SU-DHL-6 (cell line): ENCODE results near the gene GRSF1.
"Not testable (repeated sequence)": the region's sequence is repeated elsewhere in the genome, so short reads cannot be mapped to it uniquely, and the experiment has no call there.

Experiments
- H2AFZ ChIP-seq: fragments of 200-600 bp; sonication (generic); 2 replicates; pipeline ENCODE4 v1.6.1; 2014; ENCODE audit warnings: low read depth, mild to moderate bottlenecking, moderate library complexity, mixed read lengths, antibody characterized with exemption, low read length; ENCODE audit not compliant: severe bottlenecking
- H3F3A ChIP-seq: fragments of 200-600 bp; shearing (Covaris generic); 2 replicates; pipeline ENCODE4 v1.6.0; 2016; ENCODE audit warnings: antibody characterized with exemption, mild to moderate bottlenecking; ENCODE audit not compliant: insufficient read depth
- H3K27ac ChIP-seq: fragments of 200-600 bp; sonication (generic); 2 replicates; pipeline ENCODE4 v1.5.1; 2016; ENCODE audit warnings: low read depth, mild to moderate bottlenecking, low read length, moderate library complexity, mixed read lengths
- H3K27me3 ChIP-seq: fragments of 200-600 bp; sonication (generic), shearing (Covaris generic); 2 replicates; pipeline ENCODE4 v1.6.0; 2014; ENCODE audit warnings: mild to moderate bottlenecking, low read length
- H3K36me3 ChIP-seq: fragments of 200-600 bp; sonication (generic); 2 replicates; pipeline ENCODE4 v1.6.1; 2014; ENCODE audit warnings: mild to moderate bottlenecking, low read length, mixed read lengths
- H3K4me2 ChIP-seq: fragments of 300-600, 200-600 bp; shearing (Covaris generic), sonication (generic); 2 replicates; pipeline ENCODE4 v1.6.0; 2014; ENCODE audit warnings: low read length, low read depth, mild to moderate bottlenecking; ENCODE audit not compliant: poor library complexity, severe bottlenecking
- H3K4me3 ChIP-seq: fragments of 200-600 bp; sonication (generic); 2 replicates; pipeline ENCODE4 v1.5.1; 2014; ENCODE audit warnings: antibody characterized with exemption, low read length, mild to moderate bottlenecking, mixed read lengths; ENCODE audit not compliant: insufficient read depth, poor library complexity, severe bottlenecking
- H3K79me2 ChIP-seq: fragments of 200-600 bp; sonication (generic); 2 replicates; pipeline ENCODE4 v1.6.1; 2014; ENCODE audit warnings: mild to moderate bottlenecking, low read length, moderate library complexity; ENCODE audit not compliant: insufficient read depth
- H3K9ac ChIP-seq: fragments of 200-600 bp; sonication (generic); 2 replicates; pipeline ENCODE4 v1.7.0; 2014; ENCODE audit warnings: mild to moderate bottlenecking, low read length
- H3K9me2 ChIP-seq: fragments of 200-600 bp; sonication (generic); replicated peaks from 2 replicates; pipeline ENCODE4 v1.6.1; 2014; ENCODE audit warnings: low read length; ENCODE audit not compliant: insufficient read depth
- H3K9me3 ChIP-seq: fragments of 200-600 bp; sonication (generic); 2 replicates; pipeline ENCODE4 v1.6.1; 2014; ENCODE audit warnings: low read length, mixed read lengths; ENCODE audit not compliant: insufficient read depth
- H4K20me1 ChIP-seq: fragments of 200-600 bp; sonication (generic); 2 replicates; pipeline ENCODE4 v1.6.1; 2014; ENCODE audit warnings: low read depth, mild to moderate bottlenecking, antibody characterized with exemption, low read length, moderate library complexity, mixed read lengths
- EZH2phosphoT487 ChIP-seq: fragments of 200-600 bp; sonication (generic), shearing (Covaris generic); conservative IDR thresholded peaks from 2 replicates; pipeline ENCODE4 v1.6.1; 2018; ENCODE audit warnings: mild to moderate bottlenecking, antibody characterized with exemption, low read length, moderate library complexity, mixed read lengths
- TF ChIP-seq, protein P1 (sequence below): fragments of 200-600 bp; sonication (generic); IDR thresholded peaks from one replicate; pipeline ENCODE4 v1.5.1; 2017; ENCODE audit warnings: antibody characterized with exemption, mild to moderate bottlenecking, low read length, moderate library complexity; ENCODE audit not compliant: insufficient read depth, poor library complexity, severe bottlenecking

GRSF1 gene

DNA sequence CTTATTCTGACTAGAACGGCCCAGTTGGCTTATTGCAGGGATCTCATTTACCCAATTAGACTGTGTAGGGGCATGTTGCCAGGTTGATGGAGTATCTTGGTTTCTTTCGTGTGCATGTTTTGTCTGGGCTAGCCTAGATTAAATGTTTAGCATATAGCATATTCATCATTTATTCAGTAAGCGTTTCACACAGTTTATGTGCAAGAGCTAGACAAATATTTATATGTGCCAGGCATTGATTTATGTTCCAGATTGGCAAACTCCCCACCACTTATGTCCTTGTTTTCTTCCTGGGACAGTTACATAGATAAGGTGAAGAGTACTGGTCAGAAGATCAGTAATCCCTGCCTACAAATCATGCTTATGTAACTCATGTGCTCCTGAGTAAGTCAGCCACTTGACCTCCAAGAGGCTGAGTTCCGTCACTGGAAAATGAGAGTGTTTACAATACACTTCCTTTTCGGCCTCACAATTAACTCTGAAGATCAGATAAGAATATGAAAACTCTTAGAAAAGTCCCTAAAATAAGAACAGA lies 60.7 kb downstream of the GRSF1 start:
- H3K4me2 ChIP-seq, result no peak overlapping the region
- TF ChIP-seq, protein P1, sequence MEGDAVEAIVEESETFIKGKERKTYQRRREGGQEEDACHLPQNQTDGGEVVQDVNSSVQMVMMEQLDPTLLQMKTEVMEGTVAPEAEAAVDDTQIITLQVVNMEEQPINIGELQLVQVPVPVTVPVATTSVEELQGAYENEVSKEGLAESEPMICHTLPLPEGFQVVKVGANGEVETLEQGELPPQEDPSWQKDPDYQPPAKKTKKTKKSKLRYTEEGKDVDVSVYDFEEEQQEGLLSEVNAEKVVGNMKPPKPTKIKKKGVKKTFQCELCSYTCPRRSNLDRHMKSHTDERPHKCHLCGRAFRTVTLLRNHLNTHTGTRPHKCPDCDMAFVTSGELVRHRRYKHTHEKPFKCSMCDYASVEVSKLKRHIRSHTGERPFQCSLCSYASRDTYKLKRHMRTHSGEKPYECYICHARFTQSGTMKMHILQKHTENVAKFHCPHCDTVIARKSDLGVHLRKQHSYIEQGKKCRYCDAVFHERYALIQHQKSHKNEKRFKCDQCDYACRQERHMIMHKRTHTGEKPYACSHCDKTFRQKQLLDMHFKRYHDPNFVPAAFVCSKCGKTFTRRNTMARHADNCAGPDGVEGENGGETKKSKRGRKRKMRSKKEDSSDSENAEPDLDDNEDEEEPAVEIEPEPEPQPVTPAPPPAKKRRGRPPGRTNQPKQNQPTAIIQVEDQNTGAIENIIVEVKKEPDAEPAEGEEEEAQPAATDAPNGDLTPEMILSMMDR, result no peak
- TF ChIP-seq EZH2phosphoT487, result no peak
- no peaks in the 10 kb centered on the region for H3K27me3 ChIP-seq
- no peaks in the 10 kb centered on the region for H3K36me3 ChIP-seq
- no peaks in the 10 kb centered on the region for H3F3A ChIP-seq
- no peak overlapping the region for H3K27ac ChIP-seq
- H3K9me2 ChIP-seq, result no peaks in the 10 kb centered on the region
- no peaks in the 10 kb centered on the region for H3K79me2 ChIP-seq
- no peak overlapping the region for H3K9ac ChIP-seq
- no peak overlapping the region for H2AFZ ChIP-seq
- no peaks in the 10 kb centered on the region for H3K9me3 ChIP-seq
- H4K20me1 ChIP-seq, result no peaks in the 10 kb centered on the region
- H3K4me3 ChIP-seq, result no peak overlapping the region

DNA sequence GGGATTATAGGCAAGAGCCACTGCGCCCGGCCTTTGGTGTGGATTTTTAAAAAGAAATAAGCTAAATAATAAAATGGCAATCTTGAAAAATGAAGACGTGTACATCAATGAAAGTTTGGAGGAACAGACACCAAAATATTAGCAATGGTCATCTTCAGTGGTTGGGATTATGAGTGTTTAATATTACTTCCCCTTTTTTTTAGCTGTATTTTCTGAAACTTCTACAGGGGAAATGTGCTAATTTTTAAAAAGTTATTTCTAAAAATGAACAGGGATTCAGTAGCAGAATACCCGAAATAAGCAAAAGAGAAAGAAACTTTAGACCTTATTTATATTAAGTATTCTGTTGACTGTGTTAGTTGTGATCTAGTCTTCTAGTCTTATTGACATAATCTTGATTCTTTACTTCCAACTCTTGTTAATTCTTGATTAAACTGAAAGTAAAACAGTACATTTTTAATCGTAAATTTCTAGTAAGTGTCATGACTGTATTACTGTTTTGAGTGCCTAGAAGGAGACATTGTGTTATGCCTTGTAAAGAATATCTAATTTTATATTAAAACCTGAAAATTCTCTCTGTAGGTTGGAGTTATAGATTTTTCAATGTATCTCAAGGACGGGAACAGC lies 66.6 kb downstream of the GRSF1 start:
- H3F3A ChIP-seq, result no peaks in the 10 kb centered on the region
- H4K20me1 ChIP-seq, result no peaks in the 10 kb centered on the region
- H3K9me3 ChIP-seq, result no peaks in the 10 kb centered on the region
- H2AFZ ChIP-seq, result no peak overlapping the region
- H3K36me3 ChIP-seq, result no peaks in the 10 kb centered on the region
- H3K27me3 ChIP-seq, result no peaks in the 10 kb centered on the region
- TF ChIP-seq, protein P1, result no peak
- no peak for TF ChIP-seq EZH2phosphoT487
- H3K9ac ChIP-seq, result no peak overlapping the region
- H3K27ac ChIP-seq, result no peak overlapping the region
- peak overlapping the region; percentile 63 for H3K4me2 ChIP-seq
- no peak overlapping the region for H3K4me3 ChIP-seq
- no peaks in the 10 kb centered on the region for H3K79me2 ChIP-seq
- no peaks in the 10 kb centered on the region for H3K9me2 ChIP-seq

DNA sequence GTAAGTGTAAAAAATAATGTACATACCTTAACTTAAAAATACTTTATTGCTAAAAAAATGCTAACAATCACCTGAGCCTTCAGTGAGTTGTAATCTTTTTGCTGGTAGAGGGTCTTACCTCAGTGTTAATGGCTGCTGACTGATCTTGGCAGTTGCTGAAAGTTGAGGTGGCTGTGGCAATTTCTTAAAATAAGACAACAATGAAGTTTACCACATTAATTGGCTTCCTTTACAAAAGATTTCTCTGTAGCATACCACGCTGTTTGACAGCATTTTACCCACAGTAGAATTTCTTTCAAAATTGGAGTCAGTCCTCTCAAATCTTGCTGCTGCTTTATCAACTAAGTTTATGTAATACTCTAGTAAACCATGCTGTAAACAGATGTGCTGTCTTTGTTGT lies 70.3 kb downstream of the GRSF1 start:
- not testable (repeated sequence) for H3K27me3 ChIP-seq, H3K36me3 ChIP-seq, H3K27ac ChIP-seq, H3K9me2 ChIP-seq, H3K9ac ChIP-seq, H4K20me1 ChIP-seq, H3K4me3 ChIP-seq, H3K79me2 ChIP-seq, H3K9me3 ChIP-seq, H3F3A ChIP-seq, H3K4me2 ChIP-seq, H2AFZ ChIP-seq

- no peak overlapping the region for H3K4me3 ChIP-seq
- no peaks in the 10 kb centered on the region for H3K9me3 ChIP-seq
- TF ChIP-seq, protein P1, result no peak
- no peak for TF ChIP-seq EZH2phosphoT487
- H2AFZ ChIP-seq, result no peak overlapping the region
- no peak overlapping the region for H3K4me2 ChIP-seq
- H3K36me3 ChIP-seq, result no peaks in the 10 kb centered on the region
- no peaks in the 10 kb centered on the region for H3K79me2 ChIP-seq
- H3F3A ChIP-seq, result no peaks in the 10 kb centered on the region
- H3K27me3 ChIP-seq, result no peaks in the 10 kb centered on the region
- no peaks in the 10 kb centered on the region for H4K20me1 ChIP-seq
- no peaks in the 10 kb centered on the region for H3K9me2 ChIP-seq
- no peak overlapping the region for H3K9ac ChIP-seq
- no peak overlapping the region for H3K27ac ChIP-seq
These were observed 71.3 kb downstream of the GRSF1 start for GRCh38 chr4:70768301-70768948.
